MM.1S (cell line): ENCODE data around the gene SLC26A5.

Experiments used
- DNase-seq: peaks from one replicate; pipeline ENCODE4 v3.0.0-alpha.2; 2015
- H2AFZ ChIP-seq: fragments of 300-600 bp; sonication (generic); 2 replicates; pipeline ENCODE4 v1.6.0; 2016; ENCODE audit warnings: antibody characterized with exemption, low read length
- H3F3A ChIP-seq: fragments of 300-600 bp; sonication (generic); 2 replicates; pipeline ENCODE4 v1.6.1; 2016; ENCODE audit warnings: mild to moderate bottlenecking, antibody characterized with exemption, low read length, moderate library complexity, mixed read lengths; ENCODE audit not compliant: insufficient read depth
- H3K27ac ChIP-seq: fragments of 300-600 bp; sonication (generic); 2 replicates; pipeline ENCODE4 v1.5.1; 2016; ENCODE audit warnings: mild to moderate bottlenecking, low read length
- H3K27me3 ChIP-seq: fragments of 300-600 bp; sonication (generic); replicated peaks from 2 replicates; pipeline ENCODE4 v1.6.0; 2016; ENCODE audit warnings: low read length; ENCODE audit not compliant: insufficient read depth
- H3K36me3 ChIP-seq: fragments of 300-600 bp; sonication (generic); replicated peaks from 2 replicates; pipeline ENCODE4 v1.6.1; 2016; ENCODE audit warnings: mild to moderate bottlenecking, low read length, mixed read lengths; ENCODE audit not compliant: insufficient read depth
- H3K4me1 ChIP-seq: fragments of 300-600 bp; sonication (generic); 2 replicates; pipeline ENCODE4 v1.6.1; 2016; ENCODE audit warnings: low read length, mixed read lengths
- H3K4me2 ChIP-seq: fragments of 300-600 bp; sonication (generic); 2 replicates; pipeline ENCODE4 v1.6.0; 2016; ENCODE audit warnings: low read depth, low read length
- H3K4me3 ChIP-seq: fragments of 300-600 bp; sonication (generic); 2 replicates; pipeline ENCODE4 v1.5.1; 2016; ENCODE audit warnings: low read length, mixed read lengths
- H3K79me2 ChIP-seq: fragments of 300-600 bp; sonication (generic); 2 replicates; pipeline ENCODE4 v1.6.1; 2016; ENCODE audit warnings: mixed run types, low read length, mixed read lengths
- H3K9ac ChIP-seq: fragments of 300-600 bp; sonication (generic); 2 replicates; pipeline ENCODE4 v1.6.1; 2016; ENCODE audit warnings: low read length, mixed read lengths
- H3K9me2 ChIP-seq: fragments of 300-600 bp; sonication (generic); replicated peaks from 2 replicates; pipeline ENCODE4 v1.6.1; 2016; ENCODE audit warnings: mild to moderate bottlenecking, low read length, mixed read lengths; ENCODE audit not compliant: insufficient read depth
- H3K9me3 ChIP-seq: fragments of 300-600 bp; sonication (generic); replicated peaks from 2 replicates; pipeline ENCODE4 v1.6.1; 2016; ENCODE audit warnings: mild to moderate bottlenecking, low read length, mixed read lengths; ENCODE audit not compliant: insufficient read depth
- H4K20me1 ChIP-seq: fragments of 300-600 bp; sonication (generic); 2 replicates; pipeline ENCODE4 v1.6.1; 2016; ENCODE audit warnings: mild to moderate bottlenecking, low read length, moderate library complexity, mixed read lengths; ENCODE audit not compliant: insufficient read depth
- EZH2 ChIP-seq: fragments of 300-600 bp; sonication (generic); optimal IDR thresholded peaks from 2 replicates; pipeline ENCODE3; 2017; ENCODE audit warnings: low read depth, mild to moderate bottlenecking, antibody characterized with exemption, low read length, mixed read lengths
- EZH2phosphoT487 ChIP-seq: fragments of 300-600 bp; sonication (generic); IDR thresholded peaks from 2 replicates; pipeline ENCODE4 v1.6.1; 2018; ENCODE audit warnings: antibody characterized with exemption, low read length
- TF ChIP-seq, protein P1 (sequence below): fragments of 300-600 bp; sonication (generic); IDR thresholded peaks from 2 replicates; pipeline ENCODE4 v1.5.1; 2016; ENCODE audit warnings: antibody characterized with exemption, low read length, mixed read lengths

SLC26A5 gene

GRCh38 chr7:103382032-103382402 lies 64.0 kb downstream of the SLC26A5 start:
- Histone ChIP-seq H3K4me3 (no peak overlapping the region), H3K9me3 (no peaks in the 10 kb centered on the region), H2AFZ (no peak overlapping the region), H3K4me1 (no peaks in the 10 kb centered on the region), H3K4me2 (no peak overlapping the region), H3K36me3 (no peaks in the 10 kb centered on the region), H3K27ac (no peak overlapping the region), H3K9me2 (no peaks in the 10 kb centered on the region), H4K20me1 (no peaks in the 10 kb centered on the region), H3F3A (no peaks in the 10 kb centered on the region), H3K27me3 (no peaks in the 10 kb centered on the region), H3K9ac (no peak overlapping the region), H3K79me2 (no peaks in the 10 kb centered on the region)
- TF ChIP-seq EZH2phosphoT487 = no peak
- no peak for DNase-seq

- no peaks in the 10 kb centered on the region for H3K79me2 ChIP-seq
- H4K20me1 ChIP-seq = no peaks in the 10 kb centered on the region
- H3K4me1 ChIP-seq = no peaks in the 10 kb centered on the region
- H3K4me3 ChIP-seq = no peak overlapping the region
- H3K27me3 ChIP-seq = no peaks in the 10 kb centered on the region
- H3K9me2 ChIP-seq = no peaks in the 10 kb centered on the region
- H3K9me3 ChIP-seq = no peaks in the 10 kb centered on the region
- DNase-seq = no peak
- no peak overlapping the region for H2AFZ ChIP-seq
- H3K27ac ChIP-seq = no peak overlapping the region
- H3K36me3 ChIP-seq = no peaks in the 10 kb centered on the region
- H3K9ac ChIP-seq = no peak overlapping the region
- TF ChIP-seq, protein P1, sequence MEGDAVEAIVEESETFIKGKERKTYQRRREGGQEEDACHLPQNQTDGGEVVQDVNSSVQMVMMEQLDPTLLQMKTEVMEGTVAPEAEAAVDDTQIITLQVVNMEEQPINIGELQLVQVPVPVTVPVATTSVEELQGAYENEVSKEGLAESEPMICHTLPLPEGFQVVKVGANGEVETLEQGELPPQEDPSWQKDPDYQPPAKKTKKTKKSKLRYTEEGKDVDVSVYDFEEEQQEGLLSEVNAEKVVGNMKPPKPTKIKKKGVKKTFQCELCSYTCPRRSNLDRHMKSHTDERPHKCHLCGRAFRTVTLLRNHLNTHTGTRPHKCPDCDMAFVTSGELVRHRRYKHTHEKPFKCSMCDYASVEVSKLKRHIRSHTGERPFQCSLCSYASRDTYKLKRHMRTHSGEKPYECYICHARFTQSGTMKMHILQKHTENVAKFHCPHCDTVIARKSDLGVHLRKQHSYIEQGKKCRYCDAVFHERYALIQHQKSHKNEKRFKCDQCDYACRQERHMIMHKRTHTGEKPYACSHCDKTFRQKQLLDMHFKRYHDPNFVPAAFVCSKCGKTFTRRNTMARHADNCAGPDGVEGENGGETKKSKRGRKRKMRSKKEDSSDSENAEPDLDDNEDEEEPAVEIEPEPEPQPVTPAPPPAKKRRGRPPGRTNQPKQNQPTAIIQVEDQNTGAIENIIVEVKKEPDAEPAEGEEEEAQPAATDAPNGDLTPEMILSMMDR = no peak
- TF ChIP-seq EZH2phosphoT487 = no peak
- TF ChIP-seq EZH2 = no peak
- H3K4me2 ChIP-seq = no peak overlapping the region
- no peaks in the 10 kb centered on the region for H3F3A ChIP-seq
Observed at GRCh38 chr7:103381280-103382031, 64.6 kb downstream of the SLC26A5 start.

- no peak for DNase-seq
- H3K9me2 ChIP-seq = no peaks in the 10 kb centered on the region
- no peaks in the 10 kb centered on the region for H3K79me2 ChIP-seq
- no peaks in the 10 kb centered on the region for H3K4me1 ChIP-seq
- H3K9ac ChIP-seq = no peak overlapping the region
- no peaks in the 10 kb centered on the region for H3K9me3 ChIP-seq
- H3K4me3 ChIP-seq = no peak overlapping the region
- H3K4me2 ChIP-seq = no peak overlapping the region
- H3K36me3 ChIP-seq = no peaks in the 10 kb centered on the region
- H3F3A ChIP-seq = no peaks in the 10 kb centered on the region
- no peaks in the 10 kb centered on the region for H3K27me3 ChIP-seq
- TF ChIP-seq EZH2phosphoT487 (no peak), EZH2 (no peak)
- H2AFZ ChIP-seq = no peak overlapping the region
- H3K27ac ChIP-seq = no peak overlapping the region
- H4K20me1 ChIP-seq = no peaks in the 10 kb centered on the region
Observed at GRCh38 chr7:103380395-103381191, 65.4 kb downstream of the SLC26A5 start.

DNA sequence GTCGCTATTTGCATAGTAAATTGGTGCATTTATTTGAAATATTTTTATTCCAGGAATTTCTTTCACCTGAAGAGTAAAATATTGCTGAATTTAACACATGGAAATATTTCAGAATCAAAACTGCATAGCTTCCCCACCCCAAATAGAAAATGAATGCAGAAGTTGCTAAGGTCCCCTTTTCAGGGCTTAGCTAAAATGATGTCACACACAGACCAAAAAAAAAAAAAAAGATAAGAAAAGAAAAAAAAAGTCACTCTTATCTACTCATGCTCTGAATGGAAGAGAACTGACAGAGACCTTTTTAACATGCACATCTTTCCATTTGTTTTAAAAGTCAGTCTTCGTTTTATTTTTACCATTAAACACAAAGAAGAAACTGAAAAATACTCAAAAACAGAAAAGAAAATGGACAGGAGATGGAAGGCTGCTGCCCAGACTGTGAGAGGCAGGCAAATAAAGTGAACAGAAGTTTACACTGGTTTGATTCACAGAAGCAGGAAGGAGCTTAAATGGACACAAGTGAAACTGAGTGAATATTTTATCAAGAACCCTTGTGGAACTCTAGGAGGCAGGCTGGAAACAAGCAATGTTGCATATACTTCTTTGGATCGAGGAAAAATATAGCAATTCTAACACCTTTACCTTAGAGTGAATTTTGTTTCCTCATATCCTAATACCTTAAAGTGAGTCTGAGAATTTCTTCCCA lies 66.6 kb downstream of the SLC26A5 start:
- Histone ChIP-seq H3K27ac (no peak overlapping the region), H2AFZ (no peak overlapping the region), H3K4me3 (no peak overlapping the region), H3K9me3 (no peaks in the 10 kb centered on the region), H4K20me1 (no peaks in the 10 kb centered on the region), H3K9me2 (no peaks in the 10 kb centered on the region), H3K9ac (no peak overlapping the region), H3K79me2 (no peaks in the 10 kb centered on the region), H3K27me3 (no peaks in the 10 kb centered on the region), H3K4me2 (no peak overlapping the region), H3K4me1 (no peaks in the 10 kb centered on the region), H3K36me3 (no peaks in the 10 kb centered on the region), H3F3A (no peaks in the 10 kb centered on the region)
- TF ChIP-seq, protein P1 = no peak
- TF ChIP-seq EZH2 (no peak), EZH2phosphoT487 (no peak)
- DNase-seq = no peak
